Measurements from ENCODE around the gene DTNBP1. TPM values are rescaled to one million over a fixed set of nuclear protein-coding genes. Genes with fewer than 3 reads are reported as not detected.
A peak's percentile ranks its signal among the peaks of the same experiment; 100 is the strongest.

Gene DTNBP1
- total RNA-seq, 6 experiments from 2014 or later: 3.4 to 8.6 (median 5.7) TPM

GRCh38 chr6:15522856-15523529 lies 139.8 kb downstream of the DTNBP1 start:
- Histone ChIP-seq H3K4me1 (no peaks in the 10 kb centered on the region), H3K36me3 (peaks cover 0 to 16% (median 0%) of the 10 kb centered on the region in 4 donors), H3K9me3 (no peaks in the 10 kb centered on the region), H3K4me3 (no peak overlapping the region), H3K27ac (no peak overlapping the region), H3K27me3 (no peaks in the 10 kb centered on the region)
- WGBS (ENCODE audit: insufficient coverage, low coverage, low lambda C conversion rate, missing lambda C conversion rate): 87% methylated on average over 4 of the region's 16 CpGs
- DNase-seq (no peak), ATAC-seq (no peak)
- intact Hi-C loops (cut with DNase I): no loop called here
- TF ChIP-seq POLR2A (IDR thresholded peaks at IDR 0.05) (no peak), CTCF (IDR thresholded peaks at IDR 0.05) (no peak)

DNA sequence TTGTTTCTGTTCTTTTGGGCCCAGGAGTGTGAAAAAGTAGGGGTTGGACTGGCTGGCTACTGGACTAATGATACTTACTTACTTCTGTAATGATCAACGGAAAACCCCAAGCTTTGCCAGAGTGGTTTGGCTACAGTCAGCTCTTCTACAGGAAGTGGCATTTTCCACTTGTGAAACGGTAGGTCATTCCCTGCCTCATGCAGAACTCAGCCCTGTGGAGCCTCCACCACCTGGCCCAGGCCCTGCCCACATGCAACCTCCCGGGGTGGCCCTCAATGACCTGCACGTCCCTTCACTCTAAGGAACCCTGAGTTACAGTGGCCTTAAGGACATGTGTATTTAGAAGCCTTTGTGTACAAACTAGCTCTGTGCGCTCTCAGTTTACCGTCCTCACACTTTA lies 140.4 kb downstream of the DTNBP1 start:
- H3K4me3 ChIP-seq: no peak overlapping the region
- no peaks in the 10 kb centered on the region for H3K9me3 ChIP-seq
- H3K36me3 ChIP-seq: peaks cover 0 to 19% (median 0%) of the 10 kb centered on the region in 4 donors
- H3K27me3 ChIP-seq: no peaks in the 10 kb centered on the region
- DNase-seq (peak in 1 of 3 donors; percentile 53), ATAC-seq (peak; percentile 51 to 80 (median 69))
- H3K4me1 ChIP-seq: no peaks in the 10 kb centered on the region
- intact Hi-C loops (cut with DNase I): no loop called here
- TF ChIP-seq CTCF (IDR thresholded peaks at IDR 0.05): no peak
- no peak for TF ChIP-seq POLR2A (IDR thresholded peaks at IDR 0.05)
- 43% methylated on average over 5 of the region's 6 CpGs for WGBS (ENCODE audit: insufficient coverage, low coverage, low lambda C conversion rate, missing lambda C conversion rate)
- no peak overlapping the region for H3K27ac ChIP-seq

DNA sequence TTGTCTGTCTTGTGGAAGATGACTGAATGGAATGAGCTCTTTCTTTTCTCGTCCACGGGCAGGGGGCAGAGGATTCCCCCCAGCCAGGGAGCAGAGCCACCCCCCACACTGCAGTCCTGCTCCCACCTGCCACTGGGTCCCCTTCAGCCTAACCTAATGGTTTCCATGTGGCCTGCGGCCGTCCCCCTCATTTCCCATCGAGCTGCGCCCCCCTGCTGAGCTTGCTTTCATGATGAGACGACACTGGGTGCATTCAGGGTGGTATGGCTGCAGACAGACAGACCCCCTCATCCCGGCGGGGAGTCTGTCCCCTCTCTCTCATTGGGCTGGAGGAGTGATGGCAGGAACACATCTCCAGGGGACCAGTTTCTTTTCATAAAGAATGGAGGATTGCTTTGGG lies 140.8 kb downstream of the DTNBP1 start:
- peak in 1 of 3 donors; percentile 43 for DNase-seq
- H3K27ac ChIP-seq: no peak overlapping the region

GRCh38 chr6:15521582-15521981 lies 141.2 kb downstream of the DTNBP1 start:
- intact Hi-C loops (cut with DNase I): no loop called here
- no peaks in the 10 kb centered on the region for H3K27me3 ChIP-seq
- TF ChIP-seq POLR2A (IDR thresholded peaks at IDR 0.05): no peak
- no peak for TF ChIP-seq CTCF (IDR thresholded peaks at IDR 0.05)
- no peak overlapping the region for H3K4me3 ChIP-seq
- H3K9me3 ChIP-seq: no peaks in the 10 kb centered on the region
- no peak for DNase-seq
- H3K27ac ChIP-seq: no peak overlapping the region
- ATAC-seq: no peak
- H3K36me3 ChIP-seq: peaks cover 0 to 19% (median 0%) of the 10 kb centered on the region in 4 donors
- 76% methylated on average over 6 of the region's 6 CpGs for WGBS (ENCODE audit: insufficient coverage, low coverage, low lambda C conversion rate, missing lambda C conversion rate)
- no peaks in the 10 kb centered on the region for H3K4me1 ChIP-seq

More for the DNA sequence above, 140.8 kb downstream of the DTNBP1 start:
- ATAC-seq: no peak
- TF ChIP-seq CTCF (IDR thresholded peaks at IDR 0.05): no peak
- no peak for TF ChIP-seq POLR2A (IDR thresholded peaks at IDR 0.05)
- H3K9me3 ChIP-seq: no peaks in the 10 kb centered on the region
- peaks cover 0 to 19% (median 0%) of the 10 kb centered on the region in 4 donors for H3K36me3 ChIP-seq
- no peaks in the 10 kb centered on the region for H3K27me3 ChIP-seq
- H3K4me1 ChIP-seq: no peaks in the 10 kb centered on the region
- intact Hi-C loops (cut with DNase I): no loop called here
- no peak overlapping the region for H3K4me3 ChIP-seq
- 89% methylated on average over 6 of the region's 9 CpGs for WGBS (ENCODE audit: insufficient coverage, low coverage, low lambda C conversion rate, missing lambda C conversion rate)
